Lower leg skin (tissue), 4 donors: ENCODE measurements around the gene TFPI2. TPM values are rescaled to one million over a fixed set of nuclear protein-coding genes. Genes with fewer than 3 reads are reported as not detected.

Experiments
- DNase-seq, 2 donors: peaks; one replicate each; pipeline ENCODE4 v3.0.0-alpha.2; 2019; ENCODE audit warnings: low spot score in 2 of 2
- H3K4me3 ChIP-seq: fragments of 200-600 bp; sonication (generic); 2 replicates; pipeline ENCODE4 v1.5.1; 2017; ENCODE audit warnings: mild to moderate bottlenecking, low read depth; ENCODE audit not compliant: poor library complexity, severe bottlenecking
- CTCF ChIP-seq, 3 donors: fragments of 450-650 bp; IDR thresholded peaks; one replicate each; pipeline ENCODE4 v1.5.1; 2016; ENCODE audit warnings: antibody characterized with exemption in 3 of 3, mild to moderate bottlenecking in 3 of 3, moderate library complexity in 2 of 3
- POLR2A ChIP-seq, 2 donors: fragments of 450-650 bp; IDR thresholded peaks; one replicate each; pipeline ENCODE4 v1.6.1; 2016 to 2017; ENCODE audit warnings: antibody characterized with exemption in 2 of 2, mild to moderate bottlenecking in 1 of 2, moderate library complexity in 1 of 2
- WGBS, 2 donors: methylation state at CpG; one replicate each; pipeline ENCODE4 v1.1.5; 2018; 5-methylcytosine and 5-hydroxymethylcytosine counted together
- intact Hi-C: fragments of 100-400 bp; cut with DNase I; formaldehyde crosslinking; loops from one replicate; pipeline ENCODE4 v1.15.0; 2023; ENCODE audit warnings: low total_unique reads
- total RNA-seq, 4 donors: library from RNA; depleted of rRNA; stranded (reverse); fragments of >200 nt; gene quantifications; one replicate each; pipeline ENCODE4 v1.1.0, GENCODE V29; 2016

Gene TFPI2
- total RNA-seq, 4 donors from 2014 or later: 0.12 to 4.2 (median 0.46) TPM; not detected in 1

GRCh38 chr7:93894966-93895640, 4.5 kb upstream of the TFPI2 start:
- intact Hi-C loops: loop anchor here (10.0 kb wide), 1 partner anchor 190 kb away; no protein-coding TSS in a partner anchor
- H3K4me3 ChIP-seq: no peak overlapping the region
- DNase-seq: no peak
- 44 to 60% methylated on average over 3 of the region's 3 CpGs for whole genome bisulfite sequencing, 2 donors
- TF ChIP-seq POLR2A (IDR thresholded peaks at IDR 0.05) (no peak), CTCF (IDR thresholded peaks at IDR 0.05) (no peak)

- no peak for DNase-seq
- intact Hi-C loops: loop anchor here (10.0 kb wide), 1 partner anchor 190 kb away; no protein-coding TSS in a partner anchor
- WGBS, 2 donors: 87 to 96% methylated on average over 1 of the region's 1 CpG
- H3K4me3 ChIP-seq: no peak overlapping the region
- TF ChIP-seq CTCF (IDR thresholded peaks at IDR 0.05): no peak
- no peak for TF ChIP-seq POLR2A (IDR thresholded peaks at IDR 0.05)
These were observed 3.9 kb upstream of the TFPI2 start for GRCh38 chr7:93894426-93894825.

- 1% methylated on average over 28 of the region's 28 CpGs for WGBS, 2 donors
- intact Hi-C loops: loop anchor here (10.0 kb wide), 1 partner anchor 195 kb away; no protein-coding TSS in a partner anchor
- TF ChIP-seq CTCF (IDR thresholded peaks at IDR 0.05) (no peak), POLR2A (IDR thresholded peaks at IDR 0.05) (no peak)
- H3K4me3 ChIP-seq: peak overlapping the region; percentile 37
- no peak for DNase-seq
These were observed 501 bp downstream of the TFPI2 start for GRCh38 chr7:93890041-93890463.

GRCh38 chr7:93889261-93889660, 1.3 kb downstream of the TFPI2 start:
- WGBS, 2 donors: 85% methylated on average over 3 of the region's 3 CpGs
- TF ChIP-seq CTCF (IDR thresholded peaks at IDR 0.05) (no peak), POLR2A (IDR thresholded peaks at IDR 0.05) (no peak)
- no peak overlapping the region for H3K4me3 ChIP-seq
- intact Hi-C loops: no loop called here
- no peak for DNase-seq

GRCh38 chr7:93884541-93884940, 6.0 kb downstream of the TFPI2 start:
- no peak for DNase-seq
- no peak overlapping the region for H3K4me3 ChIP-seq
- TF ChIP-seq POLR2A (IDR thresholded peaks at IDR 0.05) (no peak), CTCF (IDR thresholded peaks at IDR 0.05) (no peak)
- intact Hi-C loops: no loop called here
- WGBS, 2 donors: 86 to 87% methylated on average over 1 of the region's 1 CpG

- TF ChIP-seq CTCF (IDR thresholded peaks at IDR 0.05) (no peak), POLR2A (IDR thresholded peaks at IDR 0.05) (no peak)
- no peak for DNase-seq
- intact Hi-C loops: no loop called here
- H3K4me3 ChIP-seq: no peak overlapping the region
These were observed 6.6 kb downstream of the TFPI2 start for GRCh38 chr7:93883917-93884345.
